PC-9 (cell line): ENCODE data around the gene SLC25A29. TPM values are rescaled to one million over a fixed set of nuclear protein-coding genes. Genes with fewer than 3 reads are reported as not detected.

Experiments used
- BruUV-seq: library from RNA; stranded (reverse); fragments of 400-500 nt; replicated peaks from 2 replicates; lab custom pipeline; 2021; lab: Mats Ljungman, UMichigan
- CTCF ChIA-PET: fragments of 300-600 bp; sonication (Branson Sonifier 250); formaldehyde crosslinking; loops from one replicate; lab custom pipeline; 2022; ENCODE audit warnings: antibody characterized with exemption; lab: Charles Lee
- POLR2A ChIA-PET: fragments of 300-600 bp; sonication (Branson Sonifier 250); formaldehyde crosslinking; loops from one replicate; lab custom pipeline; 2022; ENCODE audit warnings: antibody characterized with exemption; ENCODE audit not compliant: unreplicated experiment; lab: Charles Lee
- DNase-seq, 2 experiments: peaks; one replicate each; pipeline versions ENCODE4 v3.0.0 to v3.0.0-alpha.2; 2015 to 2022; ENCODE audit warnings: mixed read lengths in 1 of 2
- H2AFZ ChIP-seq: fragments of 200-600 bp; sonication (generic); 2 replicates; pipeline ENCODE4 v1.8.1; 2017; ENCODE audit warnings: antibody characterized with exemption
- H3F3A ChIP-seq: fragments of 200-600 bp; sonication (generic); 2 replicates; pipeline ENCODE4 v1.8.1; 2017; ENCODE audit warnings: antibody characterized with exemption, mild to moderate bottlenecking, low read depth; ENCODE audit not compliant: insufficient read depth
- H3K27ac ChIP-seq: fragments of 200-600 bp; sonication (generic); 2 replicates; pipeline ENCODE4 v1.6.1; 2016; ENCODE audit warnings: mixed run types
- H3K27me3 ChIP-seq: fragments of 200-600 bp; sonication (generic); 2 replicates; pipeline ENCODE4 v1.6.1; 2016; ENCODE audit warnings: low read depth, mixed run types; ENCODE audit not compliant: insufficient read depth
- H3K36me3 ChIP-seq: fragments of 200-600 bp; sonication (generic); 2 replicates; pipeline ENCODE4 v1.6.1; 2016; ENCODE audit warnings: low read depth, mixed run types
- H3K4me1 ChIP-seq: fragments of 200-600 bp; sonication (generic); replicated peaks from 2 replicates; pipeline ENCODE4 v1.6.1; 2016; ENCODE audit warnings: mixed run types; ENCODE audit not compliant: insufficient read depth
- H3K4me2 ChIP-seq: fragments of 200-600 bp; sonication (generic); 2 replicates; pipeline ENCODE4 v1.6.1; 2017; ENCODE audit warnings: mixed run types
- H3K4me3 ChIP-seq: fragments of 200-600 bp; sonication (generic); 2 replicates; pipeline ENCODE4 v1.6.1; 2016; ENCODE audit warnings: mixed run types
- H3K79me2 ChIP-seq: fragments of 200-600 bp; sonication (generic); 2 replicates; pipeline ENCODE4 v1.6.1; 2017; ENCODE audit warnings: low read depth, mixed run types
- H3K9me2 ChIP-seq: fragments of 200-600 bp; sonication (generic); 2 replicates; pipeline ENCODE4 v1.8.1; 2017; ENCODE audit warnings: mild to moderate bottlenecking; ENCODE audit not compliant: insufficient read depth
- H3K9me3 ChIP-seq: fragments of 200-600 bp; sonication (generic); 2 replicates; pipeline ENCODE4 v1.8.1; 2016; ENCODE audit warnings: low read depth; ENCODE audit not compliant: insufficient read depth
- H4K20me1 ChIP-seq: fragments of 200-600 bp; sonication (generic); 2 replicates; pipeline ENCODE4 v1.8.1; 2017; ENCODE audit not compliant: insufficient read depth
- CTCF ChIP-seq: fragments of 200-600 bp; sonication (generic); conservative IDR thresholded peaks from 2 replicates; pipeline ENCODE4 v1.6.1; 2017; ENCODE audit warnings: mixed run types, antibody characterized with exemption, mild to moderate bottlenecking, moderate library complexity
- EZH2 ChIP-seq: fragments of 200-600 bp; sonication (generic); IDR thresholded peaks from 2 replicates; pipeline ENCODE4 v1.8.0; 2017; ENCODE audit warnings: antibody characterized with exemption, low read depth
- intact Hi-C: fragments of 100-400 bp; cut with micrococcal nuclease; formaldehyde crosslinking; loops from one replicate; pipeline ENCODE4 v1.10.0; 2022; ENCODE audit not compliant: unreplicated experiment
- total RNA-seq: library from RNA; stranded (reverse); gene quantifications from 2 replicates; pipeline ENCODE4 v1.2.3, GENCODE V29; 2021

SLC25A29 gene
- total RNA-seq, 1 experiment from 2014 or later: 6.9 TPM

- no peaks in the 10 kb centered on the region for H3K9me2 ChIP-seq
- POLR2A ChIA-PET: no interaction called here
- no peaks in the 10 kb centered on the region for H3K9me3 ChIP-seq
- H3F3A ChIP-seq: no peaks in the 10 kb centered on the region
- TF ChIP-seq EZH2 (no peak), CTCF (no peak)
- H3K79me2 ChIP-seq: no peaks in the 10 kb centered on the region
- H4K20me1 ChIP-seq: no peaks in the 10 kb centered on the region
- H2AFZ ChIP-seq: no peak overlapping the region
- H3K4me3 ChIP-seq: no peak overlapping the region
- CTCF ChIA-PET: no interaction called here
- DNase-seq: no peak
- BruUV-seq: no TSS peak
- no peak overlapping the region for H3K27ac ChIP-seq
- H3K27me3 ChIP-seq: no peaks in the 10 kb centered on the region
- no peak overlapping the region for H3K4me2 ChIP-seq
- intact Hi-C loops: no loop called here
- no peaks in the 10 kb centered on the region for H3K36me3 ChIP-seq
- no peaks in the 10 kb centered on the region for H3K4me1 ChIP-seq
These were observed 16.1 kb upstream of the SLC25A29 start for GRCh38 chr14:100322138-100322957.

- TF ChIP-seq EZH2 (no peak), CTCF (no peak)
- H3K4me2 ChIP-seq: no peak overlapping the region
- H3K4me1 ChIP-seq: no peaks in the 10 kb centered on the region
- no peak overlapping the region for H3K27ac ChIP-seq
- ChIA-PET POLR2A (no interaction called here), CTCF (no interaction called here)
- BruUV-seq: no TSS peak
- no peak overlapping the region for H3K4me3 ChIP-seq
- no peaks in the 10 kb centered on the region for H3K27me3 ChIP-seq
- intact Hi-C loops: no loop called here
- H3K36me3 ChIP-seq: no peaks in the 10 kb centered on the region
- no peaks in the 10 kb centered on the region for H4K20me1 ChIP-seq
- no peaks in the 10 kb centered on the region for H3F3A ChIP-seq
- no peaks in the 10 kb centered on the region for H3K9me3 ChIP-seq
- no peak for DNase-seq
- no peaks in the 10 kb centered on the region for H3K9me2 ChIP-seq
- H3K79me2 ChIP-seq: no peaks in the 10 kb centered on the region
- H2AFZ ChIP-seq: no peak overlapping the region
These were observed 15.4 kb upstream of the SLC25A29 start for GRCh38 chr14:100321473-100322137.

- Histone ChIP-seq H3K4me2 (no peak overlapping the region), H3K27me3 (no peaks in the 10 kb centered on the region), H3K4me1 (no peaks in the 10 kb centered on the region), H3K4me3 (no peak overlapping the region), H4K20me1 (no peaks in the 10 kb centered on the region), H3K27ac (no peak overlapping the region), H3K9me2 (no peaks in the 10 kb centered on the region), H3K9me3 (no peaks in the 10 kb centered on the region), H3K36me3 (no peaks in the 10 kb centered on the region), H2AFZ (no peak overlapping the region), H3K79me2 (no peaks in the 10 kb centered on the region), H3F3A (no peaks in the 10 kb centered on the region)
- ChIA-PET CTCF (no interaction called here), POLR2A (no interaction called here)
- no TSS peak for BruUV-seq
- no peak for DNase-seq
- TF ChIP-seq EZH2: no peak
- no peak for TF ChIP-seq CTCF
- intact Hi-C loops: no loop called here
These were observed 14.1 kb upstream of the SLC25A29 start for GRCh38 chr14:100320157-100320856.
